Activated CD8-positive, alpha-beta T cell treated with anti-CD3 and anti-CD28 coated beads for 36 hours (primary cell): ENCODE data around the gene AGMAT. TPM values are rescaled to one million over a fixed set of nuclear protein-coding genes. Genes with fewer than 3 reads are reported as not detected.

ENCODE experiments used
- ATAC-seq: fragments of 200-7000 bp; cut with Tn5 transposase; one replicate; pipeline ENCODE4 v1.10.0; 2021; ENCODE audit warnings: mild to moderate bottlenecking, moderate library complexity
- CTCF ChIA-PET: fragments of 350-600 bp; sonication (Branson Sonifier 250); formaldehyde crosslinking; loops from one replicate; lab custom pipeline; 2021; ENCODE audit warnings: antibody characterized with exemption; lab: Charles Lee
- POLR2A ChIA-PET: fragments of 350-600 bp; sonication (Branson Sonifier 250); formaldehyde crosslinking; loops from one replicate; lab custom pipeline; 2021; ENCODE audit warnings: antibody characterized with exemption; lab: Charles Lee
- DNase-seq: peaks from one replicate; pipeline ENCODE4 v3.0.0-alpha.2; 2020
- H3K27ac Mint-ChIP-seq: one replicate; pipeline ENCODE4 v1.8.0; 2021; ENCODE audit warnings: mild to moderate bottlenecking, mixed read lengths
- H3K27me3 Mint-ChIP-seq: one replicate; pipeline ENCODE4 v1.8.0; 2021; ENCODE audit warnings: mixed read lengths
- H3K36me3 Mint-ChIP-seq: one replicate; pipeline ENCODE4 v1.8.0; 2021; ENCODE audit warnings: low read depth, mixed read lengths
- H3K4me1 Mint-ChIP-seq: one replicate; pipeline ENCODE4 v1.8.0; 2021; ENCODE audit warnings: low read depth, mixed read lengths
- H3K4me3 Mint-ChIP-seq: one replicate; pipeline ENCODE4 v1.8.0; 2021; ENCODE audit warnings: mild to moderate bottlenecking, moderate library complexity, mixed read lengths
- H3K9me3 Mint-ChIP-seq: one replicate; pipeline ENCODE4 v1.8.0; 2021; ENCODE audit warnings: mixed read lengths
- CTCF ChIP-seq: fragments of 200-600 bp; IDR thresholded peaks from one replicate; pipeline ENCODE4 v1.8.0; 2022; ENCODE audit warnings: antibody characterized with exemption, mild to moderate bottlenecking
- intact Hi-C: fragments of 100-400 bp; cut with micrococcal nuclease; formaldehyde crosslinking; loops from one replicate; pipeline ENCODE4 v1.10.0; 2022
- total RNA-seq, 2 experiments: library from RNA; stranded (reverse); gene quantifications; one replicate each; pipeline ENCODE4 v1.2.3, GENCODE V29; 2021

Gene AGMAT
- total RNA-seq, 2 experiments from 2014 or later, result 21.6 to 21.9 TPM

GRCh38 chr1:15550573-15550972 is 34.3 kb downstream of the AGMAT start:
- ATAC-seq, result no peak
- Mint-ChIP-seq H3K27ac (no peak overlapping the region), H3K9me3 (no peaks in the 10 kb centered on the region), H3K4me3 (no peak overlapping the region), H3K4me1 (no peaks in the 10 kb centered on the region), H3K36me3 (peaks cover 21% of the 10 kb centered on the region), H3K27me3 (no peaks in the 10 kb centered on the region)
- TF ChIP-seq CTCF, result no peak
- intact Hi-C loops, result no loop called here
- ChIA-PET CTCF (no interaction called here), POLR2A (no interaction called here)
- no peak for DNase-seq

GRCh38 chr1:15546641-15547040 is 38.2 kb downstream of the AGMAT start:
- DNase-seq (no peak), ATAC-seq (no peak)
- intact Hi-C loops, result no loop called here
- Mint-ChIP-seq H3K27ac (no peak overlapping the region), H3K27me3 (no peaks in the 10 kb centered on the region), H3K36me3 (peaks cover 21% of the 10 kb centered on the region), H3K4me1 (no peaks in the 10 kb centered on the region), H3K4me3 (no peak overlapping the region), H3K9me3 (no peaks in the 10 kb centered on the region)
- TF ChIP-seq CTCF, result no peak
- ChIA-PET POLR2A (no interaction called here), CTCF (no interaction called here)

- POLR2A ChIA-PET, result interaction anchor here (0.6 kb wide), 1 partner anchor 339 kb away, joined by 3 read pairs; no protein-coding TSS in a partner anchor
- H3K4me3 Mint-ChIP-seq, result no peak overlapping the region
- no peaks in the 10 kb centered on the region for H3K27me3 Mint-ChIP-seq
- CTCF ChIA-PET, result no interaction called here
- ATAC-seq (no peak), DNase-seq (no peak)
- H3K4me1 Mint-ChIP-seq, result no peaks in the 10 kb centered on the region
- peaks cover 19% of the 10 kb centered on the region for H3K36me3 Mint-ChIP-seq
- no peak for TF ChIP-seq CTCF
- no peak overlapping the region for H3K27ac Mint-ChIP-seq
- no peaks in the 10 kb centered on the region for H3K9me3 Mint-ChIP-seq
- intact Hi-C loops, result no loop called here
These were observed 41.0 kb downstream of the AGMAT start for GRCh38 chr1:15543589-15544568.

GRCh38 chr1:15543251-15543588 is 41.6 kb downstream of the AGMAT start:
- no peaks in the 10 kb centered on the region for H3K9me3 Mint-ChIP-seq
- DNase-seq, result no peak
- TF ChIP-seq CTCF, result no peak
- ChIA-PET POLR2A (interaction anchor here (0.7 to 1.3 kb wide), 2 partner anchors 17 to 48 kb away, joined by 3 read pairs; no protein-coding TSS in a partner anchor), CTCF (no interaction called here)
- H3K4me1 Mint-ChIP-seq, result no peaks in the 10 kb centered on the region
- no peak for ATAC-seq
- H3K4me3 Mint-ChIP-seq, result no peak overlapping the region
- intact Hi-C loops, result no loop called here
- no peak overlapping the region for H3K27ac Mint-ChIP-seq
- peaks cover 22% of the 10 kb centered on the region for H3K36me3 Mint-ChIP-seq
- no peaks in the 10 kb centered on the region for H3K27me3 Mint-ChIP-seq
